H1 (cell line): ENCODE results near the gene PSMC3IP. TPM values are rescaled to one million over a fixed set of nuclear protein-coding genes. Genes with fewer than 3 reads are reported as not detected.

Experiments used
- CTCF ChIA-PET: fragments of 300-600 bp; sonication (Branson Sonifier 250); formaldehyde crosslinking; loops from one replicate; lab custom pipeline; 2021; ENCODE audit not compliant: partially characterized antibody; lab: Charles Lee
- POLR2A ChIA-PET: fragments of 300-600 bp; sonication (Branson Sonifier 250); formaldehyde crosslinking; loops from one replicate; lab custom pipeline; 2021; ENCODE audit warnings: inconsistent platforms; ENCODE audit not compliant: partially characterized antibody; lab: Charles Lee
- DNase-seq, 2 experiments: peaks; one replicate each; pipeline versions ENCODE4 v3.0.0 to v3.0.0-alpha.2; 2010 to 2022; ENCODE audit warnings: low spot score in 2 of 2, low read depth in 1 of 2, mixed read lengths in 1 of 2
- FAIRE-seq: peaks from 2 replicates; lab custom pipeline; 2011; peaks lifted over from hg19 to GRCh38; lab: Jason Lieb, UNC
- H2AFZ ChIP-seq: 2 replicates; pipeline ENCODE4 v1.8.1; 2012; ENCODE audit warnings: low read length, inconsistent platforms
- H2AK5ac ChIP-seq: 2 replicates; pipeline ENCODE4 v1.6.1; 2013; ENCODE audit warnings: low read depth, low read length
- H2BK120ac ChIP-seq: replicated peaks from 2 replicates; pipeline ENCODE3; 2013; ENCODE audit warnings: low read depth, low read length, inconsistent platforms
- H2BK12ac ChIP-seq: 2 replicates; pipeline ENCODE4 v1.6.1; 2013; ENCODE audit warnings: low read depth, low read length
- H2BK15ac ChIP-seq: 2 replicates; pipeline ENCODE4 v1.6.1; 2013; ENCODE audit warnings: low read length
- H2BK20ac ChIP-seq: 2 replicates; pipeline ENCODE4 v1.6.1; 2013; ENCODE audit warnings: low read length
- H2BK5ac ChIP-seq: 2 replicates; pipeline ENCODE4 v1.6.1; 2013; ENCODE audit warnings: low read depth, low read length
- H3K14ac ChIP-seq: 2 replicates; pipeline ENCODE4 v1.6.1; 2013; ENCODE audit warnings: inconsistent platforms; ENCODE audit not compliant: insufficient read length
- H3K18ac ChIP-seq: 2 replicates; pipeline ENCODE4 v1.6.1; 2013; ENCODE audit warnings: low read length; ENCODE audit errors: extremely low read depth
- H3K23ac ChIP-seq: 2 replicates; pipeline ENCODE4 v1.6.1; 2013; ENCODE audit warnings: inconsistent platforms; ENCODE audit not compliant: insufficient read length
- H3K23me2 ChIP-seq: 2 replicates; pipeline ENCODE4 v1.6.1; 2013; ENCODE audit warnings: low read depth, low read length
- H3K27ac ChIP-seq: 2 replicates; pipeline ENCODE4 v1.6.1; 2011; ENCODE audit warnings: low read depth, low read length, inconsistent platforms
- H3K27me3 ChIP-seq, 4 experiments: replicated peaks in 1 of 4; 1 replicate in 1 of 4; 2 replicates in 3 of 4; pipeline versions ENCODE4 v1.6.1 to v1.8.1; 2011 to 2013; ENCODE audit warnings: low read length in 3 of 4, mild to moderate bottlenecking in 3 of 4, inconsistent platforms in 2 of 4, mixed read lengths in 2 of 4, moderate library complexity in 1 of 4; ENCODE audit not compliant: control insufficient read depth in 3 of 4, insufficient read depth in 3 of 4; ENCODE audit errors: extremely low read depth in 1 of 4
- H3K36me3 ChIP-seq, 4 experiments: 2 replicates each; pipeline versions ENCODE4 v1.6.1 to v1.8.1; 2011 to 2013; ENCODE audit warnings: mild to moderate bottlenecking in 4 of 4, low read length in 3 of 4, moderate library complexity in 2 of 4, control low read depth in 1 of 4, inconsistent platforms in 1 of 4; ENCODE audit not compliant: insufficient read depth in 4 of 4, control insufficient read depth in 2 of 4
- H3K4ac ChIP-seq: replicated peaks from 2 replicates; pipeline ENCODE3; 2013; ENCODE audit warnings: low read length, low read depth, mixed read lengths, inconsistent platforms; ENCODE audit not compliant: insufficient read length
- H3K4me1 ChIP-seq, 4 experiments: replicated peaks in 1 of 4; 1 replicate in 1 of 4; 2 replicates in 3 of 4; pipeline versions ENCODE4 v1.6.1 to v1.8.1; 2011 to 2013; ENCODE audit warnings: low read length in 3 of 4, inconsistent platforms in 2 of 4, mixed read lengths in 1 of 4; ENCODE audit not compliant: insufficient read depth in 4 of 4, control insufficient read depth in 3 of 4
- H3K4me2 ChIP-seq, 2 experiments: 2 replicates each; pipeline versions ENCODE4 v1.6.1 to v1.8.1; 2011 to 2013; ENCODE audit warnings: low read depth in 2 of 2, low read length in 2 of 2, control low read depth in 1 of 2, inconsistent platforms in 1 of 2, mild to moderate bottlenecking in 1 of 2; ENCODE audit not compliant: insufficient read depth in 1 of 2
- H3K4me3 ChIP-seq, 4 experiments: fragments of 200-600, 300-600 bp in 1 of 4; sonication (generic), shearing (Covaris generic), sonication (Bioruptor Twin) in 1 of 4; 2 replicates each; pipeline versions ENCODE4 v1.5.1 to v1.8.1; 2011 to 2016; ENCODE audit warnings: low read length in 4 of 4, low read depth in 3 of 4, control low read depth in 2 of 4, inconsistent platforms in 2 of 4, mild to moderate bottlenecking in 2 of 4, mixed read lengths in 1 of 4, moderate library complexity in 1 of 4; ENCODE audit not compliant: insufficient read depth in 2 of 4; ENCODE audit errors: extremely low read depth in 1 of 4
- H3K56ac ChIP-seq: replicated peaks from 2 replicates; pipeline ENCODE3; 2013; ENCODE audit warnings: low read depth, mild to moderate bottlenecking, mixed read lengths, low read length, inconsistent platforms; ENCODE audit not compliant: insufficient read length
- H3K79me1 ChIP-seq: 2 replicates; pipeline ENCODE4 v1.6.1; 2013; ENCODE audit warnings: low read depth, low read length, control low read depth
- H3K79me2 ChIP-seq, 2 experiments: 2 replicates each; pipeline versions ENCODE4 v1.6.1 to v1.8.1; 2012 to 2013; ENCODE audit warnings: low read length in 2 of 2, mild to moderate bottlenecking in 2 of 2, inconsistent platforms in 1 of 2; ENCODE audit not compliant: insufficient read depth in 2 of 2, control insufficient read depth in 1 of 2
- H3K9ac ChIP-seq, 4 experiments: replicated peaks in 1 of 4; 1 replicate in 1 of 4; 2 replicates in 3 of 4; pipeline versions ENCODE4 v1.6.1 to v1.8.1; 2011 to 2013; ENCODE audit warnings: low read depth in 3 of 4, low read length in 3 of 4, control low read depth in 2 of 4, mild to moderate bottlenecking in 2 of 4, moderate library complexity in 2 of 4, inconsistent platforms in 1 of 4; ENCODE audit errors: extremely low read depth in 1 of 4
- H3K9me3 ChIP-seq, 2 experiments: 2 replicates each; pipeline versions ENCODE4 v1.6.1 to v1.8.1; 2012 to 2013; ENCODE audit warnings: mild to moderate bottlenecking in 2 of 2, moderate library complexity in 2 of 2, control low read depth in 1 of 2, inconsistent platforms in 1 of 2, low read depth in 1 of 2, low read length in 1 of 2, mixed read lengths in 1 of 2; ENCODE audit not compliant: insufficient read depth in 2 of 2
- H4K20me1 ChIP-seq, 2 experiments: replicated peaks in 1 of 2; 2 replicates each; pipeline versions ENCODE3 to v1.8.1; 2011 to 2013; ENCODE audit warnings: inconsistent platforms in 2 of 2, low read length in 2 of 2, mild to moderate bottlenecking in 1 of 2; ENCODE audit not compliant: insufficient read depth in 2 of 2, control insufficient read depth in 1 of 2
- H4K5ac ChIP-seq: 2 replicates; pipeline ENCODE4 v1.6.1; 2013; ENCODE audit warnings: low read length, low read depth, mixed read lengths, inconsistent platforms; ENCODE audit not compliant: insufficient read length
- H4K8ac ChIP-seq: 2 replicates; pipeline ENCODE4 v1.8.0; 2013; ENCODE audit warnings: mild to moderate bottlenecking, moderate library complexity, low read length, inconsistent platforms; ENCODE audit not compliant: insufficient read depth; ENCODE audit errors: extremely low read depth
- H4K91ac ChIP-seq: replicated peaks from 2 replicates; pipeline ENCODE3; 2013; ENCODE audit warnings: low read length, mixed read lengths, inconsistent platforms; ENCODE audit not compliant: insufficient read length
- CBX5 ChIP-seq: fragments of 300-800, 300-1000 bp; sonication (generic); IDR thresholded peaks from 2 replicates; pipeline ENCODE4 v1.7.1; 2016; ENCODE audit warnings: antibody characterized with exemption, low read length, low read depth
- CREB1 ChIP-seq: IDR thresholded peaks from 2 replicates; pipeline ENCODE4 v1.6.1; 2012; ENCODE audit warnings: inconsistent platforms
- CTCF ChIP-seq, 3 experiments: IDR thresholded peaks; 1 replicate in 2 of 3; 2 replicates in 1 of 3; pipeline versions ENCODE4 v1.5.1 to v1.6.1; 2011; ENCODE audit warnings: low read length in 3 of 3, mild to moderate bottlenecking in 3 of 3, inconsistent platforms in 2 of 3, low read depth in 1 of 3, moderate library complexity in 1 of 3; ENCODE audit not compliant: insufficient read depth in 1 of 3; ENCODE audit errors: control extremely low read depth in 1 of 3
- EGR1 ChIP-seq: IDR thresholded peaks from 2 replicates; pipeline ENCODE4 v1.6.1; 2011; ENCODE audit warnings: low read depth, low read length, borderline replicate concordance
- POLR2A ChIP-seq, 2 experiments: IDR thresholded peaks; 1 replicate in 1 of 2; 2 replicates in 1 of 2; pipeline ENCODE4 v1.6.1; 2011; ENCODE audit warnings: low read depth in 2 of 2, low read length in 2 of 2, mild to moderate bottlenecking in 2 of 2; ENCODE audit errors: control extremely low read depth in 1 of 2
- POLR2AphosphoS5 ChIP-seq: IDR thresholded peaks from 2 replicates; pipeline ENCODE4 v1.6.1; 2011; ENCODE audit warnings: low read depth, low read length
- RAD21 ChIP-seq, 2 experiments: IDR thresholded peaks in 1 of 2; conservative IDR thresholded peaks in 1 of 2; 2 replicates each; pipeline ENCODE4 v1.6.1; 2011; ENCODE audit warnings: low read depth in 2 of 2, low read length in 2 of 2, improper control_type of control experiment in 1 of 2, inconsistent platforms in 1 of 2, mild to moderate bottlenecking in 1 of 2, moderate library complexity in 1 of 2
- RFX5 ChIP-seq: IDR thresholded peaks from 2 replicates; pipeline ENCODE4 v1.6.1; 2011; ENCODE audit warnings: low read depth, low read length, improper control_type of control experiment, borderline replicate concordance
- WGBS, 2 experiments: shearing (Covaris generic) in 1 of 2; methylation state at CpG; one replicate each; pipeline versions ENCODE4 v1.1.6 to v1.1.7; 2013 to 2015; ENCODE audit warnings: low lambda C conversion rate in 2 of 2, mixed read lengths in 2 of 2, inconsistent platforms in 1 of 2, low coverage in 1 of 2, missing lambda C conversion rate in 1 of 2; ENCODE audit not compliant: insufficient replicate concordance in 2 of 2, insufficient coverage in 1 of 2, insufficient read length in 1 of 2; ENCODE audit errors: extremely low coverage in 1 of 2, missing lambda C conversion rate in 1 of 2; 5-methylcytosine and 5-hydroxymethylcytosine counted together
- polyA plus RNA-seq, 7 experiments: library from polyadenylated mRNA; depleted of rRNA in 3 of 7; stranded (reverse) in 5 of 7; unstranded in 2 of 7; fragments of >200 nt in 5 of 7; fragments of 200-250 nt in 2 of 7; gene quantifications; 1 replicate in 5 of 7; 2 replicates in 1 of 7; 4 replicates in 1 of 7; pipeline versions ENCODE4 v1.2.1 to v1.2.3, GENCODE V29; 2011 to 2013; ENCODE audit warnings: missing spikeins in 2 of 7, mixed read lengths in 2 of 7
- total RNA-seq: library from RNA; stranded (reverse); fragmentation: NEBNext Ultra II Directional; extraction: Animal tissue kit (Norgen Biotek cat#: 25700); gene quantifications from 2 replicates; pipeline ENCODE4 v1.2.1, GENCODE V29; 2021

Gene PSMC3IP
- total and polyA plus RNA-seq, 2 of the 8 experiments (the other 6 are each of a cell fraction or from before 2014, with no cell fraction given) = 11.5 to 21.9 TPM

GRCh38 chr17:42553161-42553818 lies 24.2 kb downstream of the PSMC3IP start:
- H3K23me2 ChIP-seq = peaks cover 5% of the 10 kb centered on the region; the same call in 1 of the 2 replicates
- peak overlapping the region in 1 of 4 experiments; percentile 74; a peak in 1 of 8 replicates for H3K4me3 ChIP-seq
- WGBS, 2 experiments = 91% methylated on average over 38 of the region's 45 CpGs; no CpG with 5 or more reads in 1 of the 2 experiments
- H2AFZ ChIP-seq = no peak overlapping the region
- H3K18ac ChIP-seq = no peak overlapping the region
- H4K20me1 ChIP-seq = peaks cover 0 to 1% of the 10 kb centered on the region in 2 experiments
- H2AK5ac ChIP-seq = no peak overlapping the region
- FAIRE-seq = no peak
- H2BK20ac ChIP-seq = no peak overlapping the region
- no peak overlapping the region for H3K56ac ChIP-seq
- no peak overlapping the region for H2BK5ac ChIP-seq
- H3K79me1 ChIP-seq = peaks cover 2% of the 10 kb centered on the region
- no peak overlapping the region for H2BK15ac ChIP-seq
- no peak overlapping the region for H4K5ac ChIP-seq
- peak overlapping the region; percentile 30 for H4K91ac ChIP-seq
- H3K9ac ChIP-seq = no peak overlapping the region
- H3K4ac ChIP-seq = no peak overlapping the region
- H3K4me2 ChIP-seq = peak overlapping the region; percentile 75 to 87; a peak in 2 of 4 replicates
- no peak overlapping the region for H3K23ac ChIP-seq
- no peak for DNase-seq
- H3K36me3 ChIP-seq = no peaks in the 10 kb centered on the region
- no peaks in the 10 kb centered on the region; a peak in 1 of 7 replicates for H3K27me3 ChIP-seq
- H3K27ac ChIP-seq = no peak overlapping the region; the same call in 1 of the 2 replicates
- H3K79me2 ChIP-seq = no peaks in the 10 kb centered on the region; a peak in 1 of 4 replicates
- no peak overlapping the region for H4K8ac ChIP-seq
- H3K4me1 ChIP-seq = peaks cover 0 to 12% (median 7%) of the 10 kb centered on the region in 4 experiments; a peak in 6 of 7 replicates
- H3K14ac ChIP-seq = no peak overlapping the region
- TF ChIP-seq CTCF (IDR thresholded peaks at IDR 0.05; ENCODE audit: control extremely low read depth in 1 of 3, insufficient read depth in 1 of 3, low read depth in 1 of 3, low read length in 3 of 3) (peak; percentile 16 to 25 (median 17); a peak in 3 of 4 replicates), RFX5 (no peak), RAD21 (IDR thresholded peaks at IDR 0.05 in 1 of 2, conservative IDR thresholded peaks at IDR 0.05 in 1 of 2; ENCODE audit: low read depth in 2 of 2, low read length in 2 of 2) (peak; percentile 2 to 26; a peak in 2 of 4 replicates), POLR2AphosphoS5 (no peak), POLR2A (IDR thresholded peaks at IDR 0.05; ENCODE audit: control extremely low read depth in 1 of 2, low read depth in 2 of 2, low read length in 2 of 2) (no peak), CBX5 (no peak), EGR1 (no peak), CREB1 (no peak)
- CTCF ChIA-PET = interaction anchor here (0.8 to 3.1 kb wide), 5 partner anchors 12 to 126 kb away, joined by 3 to 15 read pairs (median 4); partner anchors contain the start of gene MLX
- H2BK12ac ChIP-seq = 0 out of 2 replicates have a peak overlapping the region, but pooled peaks have one; percentile 17
- no peak overlapping the region for H2BK120ac ChIP-seq
- POLR2A ChIA-PET = interaction anchor here (1.2 to 2.9 kb wide), 6 partner anchors 13 to 220 kb away, joined by 3 to 16 read pairs (median 7); partner anchors contain the start of genes MLX, NAGLU and VPS25
- no peaks in the 10 kb centered on the region for H3K9me3 ChIP-seq
